GM18498 (cell line): ENCODE measurements around the gene DOK3.
A peak's percentile ranks its signal among the peaks of the same experiment; 100 is the strongest.

Source experiments
- ATAC-seq: cut with Tn5 transposase; IDR thresholded peaks from one replicate; pipeline ENCODE4 v1.9.1; 2021; ENCODE audit warnings: mild to moderate bottlenecking, moderate library complexity; ENCODE audit not compliant: unreplicated experiment

DOK3 gene, protein sequence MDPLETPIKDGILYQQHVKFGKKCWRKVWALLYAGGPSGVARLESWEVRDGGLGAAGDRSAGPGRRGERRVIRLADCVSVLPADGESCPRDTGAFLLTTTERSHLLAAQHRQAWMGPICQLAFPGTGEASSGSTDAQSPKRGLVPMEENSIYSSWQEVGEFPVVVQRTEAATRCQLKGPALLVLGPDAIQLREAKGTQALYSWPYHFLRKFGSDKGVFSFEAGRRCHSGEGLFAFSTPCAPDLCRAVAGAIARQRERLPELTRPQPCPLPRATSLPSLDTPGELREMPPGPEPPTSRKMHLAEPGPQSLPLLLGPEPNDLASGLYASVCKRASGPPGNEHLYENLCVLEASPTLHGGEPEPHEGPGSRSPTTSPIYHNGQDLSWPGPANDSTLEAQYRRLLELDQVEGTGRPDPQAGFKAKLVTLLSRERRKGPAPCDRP

DNA sequence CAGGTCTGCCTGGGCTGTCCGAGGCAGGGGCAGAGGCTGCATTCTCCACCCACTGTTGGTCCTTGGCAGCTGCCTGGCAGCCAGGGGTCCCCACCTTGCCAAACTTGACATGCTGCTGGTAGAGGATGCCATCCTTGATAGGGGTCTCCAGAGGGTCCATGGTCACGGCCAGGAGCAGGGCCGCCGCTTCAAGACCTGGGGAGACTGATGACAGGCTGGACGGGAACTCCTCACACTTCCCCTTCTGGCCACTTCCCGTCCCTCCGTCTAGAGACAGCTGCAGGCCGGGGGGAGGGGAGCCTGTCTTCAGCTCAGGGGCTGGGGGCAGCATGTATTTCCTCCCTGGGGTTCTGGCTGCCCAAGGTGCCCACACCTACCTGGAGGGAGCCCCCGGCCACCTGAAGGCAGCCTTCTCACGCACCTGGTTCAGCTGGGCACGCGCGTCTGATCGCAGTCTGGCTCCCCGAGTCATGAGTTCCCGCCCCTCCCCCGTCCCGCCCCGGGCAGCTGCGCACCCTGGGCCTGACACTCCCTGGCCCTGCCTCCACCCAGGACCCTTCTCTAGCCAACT, at the start of gene DOK3:
Gene DOK3, minus strand, starts transcription at position 446 of the 571 bp plus-strand sequence. Its CDS starts 286 bp downstream, at position 160.
- ATAC-seq = peak; percentile 34

DNA sequence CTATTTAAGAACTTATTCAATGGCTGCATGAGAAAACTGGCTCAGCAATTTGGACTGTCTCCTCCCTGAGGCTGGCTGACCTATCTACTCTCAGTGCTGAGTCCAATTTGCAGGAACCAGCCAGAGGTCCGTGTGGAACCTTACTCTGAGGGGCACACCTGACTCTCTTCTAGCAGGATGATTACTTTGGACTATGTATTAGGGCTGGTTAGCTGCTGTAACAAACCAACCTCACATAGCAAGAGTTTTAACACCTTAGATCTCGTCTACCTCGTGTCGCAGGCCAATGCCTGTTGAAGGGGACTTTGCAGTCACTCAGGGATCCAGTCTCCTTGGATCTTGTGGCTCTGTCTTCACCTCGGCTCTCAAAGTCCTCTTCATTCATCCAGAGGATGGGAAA, 48.2 kb upstream of the DOK3 start:
- no peak for ATAC-seq

DNA sequence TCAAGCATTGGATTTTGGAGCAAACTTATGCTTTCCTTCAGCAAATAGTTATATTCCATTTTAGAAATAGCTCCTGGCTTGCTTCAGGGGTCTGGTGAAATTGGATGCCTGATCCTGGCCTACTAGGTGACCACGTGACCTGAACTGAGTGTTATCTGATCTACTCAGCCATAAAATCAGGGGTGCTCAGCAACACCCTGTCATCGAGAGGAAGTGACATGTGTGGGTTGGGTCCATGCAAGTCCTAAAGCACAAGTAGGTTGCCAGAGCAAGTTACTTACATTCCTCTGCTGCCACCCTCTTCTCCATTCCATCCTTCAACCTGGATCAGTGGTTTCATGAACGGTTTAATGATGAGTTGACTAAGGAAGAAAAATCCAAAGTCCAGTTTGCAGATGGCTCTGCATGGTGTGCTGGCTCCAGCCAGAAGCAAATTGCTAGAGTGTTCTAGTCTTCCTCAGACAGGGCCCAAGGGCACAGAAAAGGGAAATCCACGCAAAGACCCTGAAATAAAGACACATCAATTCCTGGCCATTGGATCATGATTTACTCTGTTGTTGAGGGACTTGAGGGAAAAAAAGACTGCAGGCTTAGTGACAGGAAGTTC, 47.5 kb upstream of the DOK3 start:
- no peak for ATAC-seq

DNA sequence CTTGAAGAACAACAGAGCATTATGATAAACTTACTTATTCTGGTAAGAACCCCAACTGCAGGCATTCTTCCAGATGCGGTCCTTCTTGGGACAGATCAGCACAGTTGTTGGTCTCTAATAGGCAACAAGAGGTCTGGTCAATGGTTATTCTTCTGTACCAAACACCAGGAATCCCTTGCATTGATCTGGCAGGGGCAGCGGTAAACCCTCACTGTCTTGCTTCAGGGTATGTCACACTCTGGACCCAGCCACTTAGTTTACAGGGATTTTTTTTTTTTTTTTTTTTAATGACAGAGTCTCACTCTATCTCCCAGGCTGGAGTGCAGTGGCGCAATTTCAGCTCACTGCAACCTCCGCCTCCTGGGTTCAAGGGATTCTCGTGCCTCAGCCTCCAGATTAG, 46.0 kb upstream of the DOK3 start:
- ATAC-seq = no peak

DNA sequence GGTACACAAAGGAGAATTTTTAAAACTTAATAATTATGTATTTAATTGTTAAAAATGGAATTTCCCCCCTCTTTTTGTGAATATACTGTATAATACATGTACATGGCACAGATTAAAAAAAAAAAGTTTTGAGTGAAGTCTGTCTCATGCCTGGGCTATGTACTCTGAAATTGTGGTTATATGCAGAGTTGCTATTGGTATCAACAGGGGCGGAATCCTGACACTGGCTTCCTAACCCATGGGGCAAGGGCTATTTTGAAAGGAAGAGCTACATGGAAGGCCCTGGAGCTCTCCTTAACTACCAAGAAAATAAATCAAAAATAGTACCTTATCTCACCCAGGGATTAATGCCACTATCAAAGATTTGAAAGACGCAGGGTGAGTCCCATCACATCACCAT, 45.6 kb upstream of the DOK3 start:
- ATAC-seq = no peak

DNA sequence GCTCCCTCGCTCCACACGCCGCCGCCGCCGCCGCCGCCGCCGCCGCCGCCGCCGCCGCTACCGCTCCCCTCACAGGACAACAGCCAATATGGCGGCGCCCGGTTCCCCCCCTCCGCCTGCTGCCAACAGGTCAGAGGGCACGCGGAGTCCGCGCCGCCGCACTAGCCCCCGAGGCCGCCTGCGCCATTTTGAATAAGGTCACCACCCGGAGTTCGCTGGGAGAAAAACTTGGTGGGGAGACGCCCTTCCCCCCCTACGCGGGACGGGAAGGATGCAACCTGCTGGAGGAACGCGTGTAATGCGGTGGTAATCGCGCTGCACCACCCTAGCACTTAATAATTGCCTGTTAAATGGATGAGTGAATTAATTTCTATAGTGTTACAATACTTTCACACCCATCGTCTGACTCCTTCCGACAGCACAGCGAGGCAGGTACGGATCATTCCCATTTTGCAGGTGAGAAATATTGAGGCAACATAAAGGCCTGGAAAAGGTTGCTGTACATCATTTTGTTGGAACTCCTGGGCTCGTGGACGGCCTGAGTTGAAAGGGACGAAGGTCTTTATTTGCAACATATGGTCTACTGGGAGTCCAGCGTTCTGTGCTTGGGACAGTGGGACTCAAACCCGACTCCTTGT, 45.0 kb upstream of the DOK3 start, which contains the start of gene FAM193B:
Gene FAM193B, minus strand, starts transcription at position 90 of the 638 bp plus-strand sequence. CDS start 105 bp downstream, outside the sequence.
- peak; percentile 90 for ATAC-seq

DNA sequence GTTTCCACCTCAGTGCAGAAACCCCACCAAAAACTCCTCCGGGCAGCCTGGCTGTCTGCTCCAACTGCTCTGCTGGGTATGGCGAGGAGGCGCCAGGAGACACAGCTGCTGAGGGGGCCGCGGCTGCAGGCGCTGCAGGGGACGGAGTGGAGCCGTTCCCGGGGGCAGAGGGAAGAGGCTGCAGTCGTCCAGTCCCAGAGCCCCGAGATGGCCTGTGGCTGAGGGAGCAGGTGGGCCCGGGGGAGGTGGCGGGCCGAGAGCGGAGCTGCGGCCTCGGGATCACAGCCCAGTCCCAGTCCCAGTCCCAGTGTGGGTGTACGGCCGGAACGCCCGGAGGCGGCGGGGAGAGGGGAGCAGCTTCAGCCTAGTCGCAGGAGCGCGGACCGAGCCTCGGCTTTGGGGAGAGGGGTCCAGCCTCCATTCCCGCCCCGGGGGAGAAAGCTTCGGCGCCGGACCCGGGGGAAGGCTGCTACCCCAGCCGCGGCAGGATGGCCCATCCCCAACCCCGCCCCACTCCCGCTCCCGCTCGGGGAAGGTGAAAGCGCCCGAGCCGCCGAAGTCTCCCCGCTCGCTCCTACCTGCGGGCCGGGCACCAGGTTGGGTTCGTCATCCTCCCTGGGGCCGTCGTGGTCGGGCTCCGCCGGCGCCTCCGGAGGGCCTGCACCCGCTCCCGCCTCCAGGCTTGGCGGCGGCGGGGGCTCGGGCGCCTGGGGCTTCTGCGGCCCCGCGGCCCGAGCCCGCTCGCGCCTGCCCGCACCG, 44.2 kb upstream of the DOK3 start:
- ATAC-seq = peak; percentile 50

DNA sequence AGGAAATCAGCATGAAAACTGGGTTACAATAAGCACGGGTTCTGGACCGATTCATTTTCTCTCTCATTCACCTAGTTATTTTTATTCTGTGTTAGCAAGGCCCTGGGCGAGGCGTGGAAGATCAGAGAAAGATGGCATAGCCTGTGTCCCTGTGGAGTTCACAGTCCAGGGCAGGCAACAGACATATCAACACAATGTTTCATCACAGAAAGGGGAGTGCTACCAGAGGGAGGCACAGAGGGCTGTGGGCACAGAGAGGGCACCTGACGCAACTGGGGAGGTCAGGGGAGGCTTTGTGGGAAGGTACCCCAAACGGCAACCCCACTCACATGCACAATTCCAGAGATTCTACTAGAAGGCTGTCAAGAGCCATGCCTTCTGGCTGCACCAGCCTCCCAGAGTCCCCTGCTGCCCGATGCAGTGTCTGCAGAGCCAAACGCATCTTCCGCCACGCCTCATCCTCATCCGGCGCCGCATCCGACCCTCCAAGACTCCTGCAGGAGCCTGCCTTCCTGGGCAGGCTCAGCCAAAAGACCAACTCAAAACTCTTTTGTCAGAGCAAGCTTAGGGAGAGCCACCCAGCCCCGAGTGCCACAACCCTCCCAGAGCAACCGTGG, 43.3 kb upstream of the DOK3 start:
- no peak for ATAC-seq

DNA sequence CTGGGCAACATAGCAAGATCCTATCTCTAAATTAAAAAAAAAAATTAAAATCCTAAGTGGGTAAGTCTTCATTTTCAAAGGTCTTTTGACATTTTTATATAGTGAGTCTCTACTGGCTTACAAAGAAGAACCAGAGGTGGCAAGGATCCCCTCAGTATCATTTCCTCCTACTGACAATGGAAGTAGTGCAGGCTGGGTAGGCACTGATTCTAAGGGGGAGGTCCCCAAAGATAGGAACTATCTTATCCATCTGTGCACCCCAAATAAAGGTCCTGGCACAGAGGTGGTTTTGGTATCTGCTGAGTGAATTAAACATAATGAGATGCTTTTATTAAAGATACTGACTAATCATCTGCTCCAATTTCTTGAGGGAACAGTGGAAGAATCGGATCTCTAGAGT, 40.5 kb upstream of the DOK3 start:
- no peak for ATAC-seq

DNA sequence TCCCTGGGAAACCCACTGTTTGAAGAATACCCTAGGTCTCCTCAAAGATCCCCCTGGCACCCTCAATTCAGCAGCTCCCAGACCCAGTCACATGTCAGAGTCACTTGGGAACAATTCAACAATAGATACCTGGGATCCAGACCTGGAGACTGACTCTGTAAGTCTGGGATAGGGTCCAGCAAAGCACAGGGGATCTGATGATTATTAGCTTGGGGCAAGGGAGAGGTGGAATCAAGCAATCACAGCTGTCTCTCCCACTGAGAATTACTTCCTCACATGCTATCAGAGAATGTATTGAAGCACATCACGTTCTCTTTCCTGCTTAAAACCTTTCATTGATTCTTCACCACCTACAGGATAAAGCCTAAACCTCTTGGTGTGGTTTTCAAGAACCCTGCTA, 38.9 kb upstream of the DOK3 start:
- ATAC-seq = no peak

DNA sequence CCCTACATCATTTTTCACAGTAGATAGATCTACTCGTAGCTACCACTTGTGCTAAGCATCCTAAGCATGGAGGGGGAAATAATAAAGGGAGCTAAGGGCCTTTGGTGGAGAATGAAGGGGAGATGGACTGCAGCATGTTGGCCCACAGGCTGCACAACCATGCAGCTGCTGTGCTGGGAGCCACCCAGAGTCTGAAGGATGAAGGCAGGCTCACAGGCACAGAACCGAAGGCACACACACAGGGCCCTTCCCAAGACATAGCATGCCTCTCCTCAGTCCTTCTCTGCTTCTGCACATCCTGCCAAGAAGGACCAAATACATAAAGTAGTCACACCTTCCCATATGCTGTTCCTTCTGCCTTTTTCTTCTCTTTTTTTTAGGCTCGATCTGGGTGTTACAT, 38.1 kb upstream of the DOK3 start:
- ATAC-seq = no peak

DNA sequence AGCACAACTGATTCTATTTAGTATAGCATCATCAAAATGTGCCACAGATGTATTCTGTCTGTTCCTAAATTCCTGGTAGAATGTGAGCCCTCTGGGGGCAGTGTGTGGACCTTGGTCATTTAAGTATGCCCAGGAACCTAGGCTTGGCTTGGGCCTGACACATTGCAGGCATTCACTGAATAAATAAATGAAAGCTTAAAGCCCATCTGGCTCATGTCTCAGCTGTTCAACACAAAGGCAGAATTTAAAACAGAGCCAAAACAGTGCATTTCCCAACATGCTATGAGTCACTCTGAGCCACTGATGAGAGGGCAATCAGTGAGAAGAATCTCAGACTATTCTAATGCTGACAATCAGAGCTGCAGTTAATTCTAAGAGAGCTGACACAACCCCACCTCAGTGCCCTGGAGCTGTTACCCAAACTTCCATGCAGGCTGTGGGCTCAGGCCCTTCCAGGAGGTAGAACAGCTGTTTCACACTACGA, 36.7 kb upstream of the DOK3 start:
- ATAC-seq = no peak

DNA sequence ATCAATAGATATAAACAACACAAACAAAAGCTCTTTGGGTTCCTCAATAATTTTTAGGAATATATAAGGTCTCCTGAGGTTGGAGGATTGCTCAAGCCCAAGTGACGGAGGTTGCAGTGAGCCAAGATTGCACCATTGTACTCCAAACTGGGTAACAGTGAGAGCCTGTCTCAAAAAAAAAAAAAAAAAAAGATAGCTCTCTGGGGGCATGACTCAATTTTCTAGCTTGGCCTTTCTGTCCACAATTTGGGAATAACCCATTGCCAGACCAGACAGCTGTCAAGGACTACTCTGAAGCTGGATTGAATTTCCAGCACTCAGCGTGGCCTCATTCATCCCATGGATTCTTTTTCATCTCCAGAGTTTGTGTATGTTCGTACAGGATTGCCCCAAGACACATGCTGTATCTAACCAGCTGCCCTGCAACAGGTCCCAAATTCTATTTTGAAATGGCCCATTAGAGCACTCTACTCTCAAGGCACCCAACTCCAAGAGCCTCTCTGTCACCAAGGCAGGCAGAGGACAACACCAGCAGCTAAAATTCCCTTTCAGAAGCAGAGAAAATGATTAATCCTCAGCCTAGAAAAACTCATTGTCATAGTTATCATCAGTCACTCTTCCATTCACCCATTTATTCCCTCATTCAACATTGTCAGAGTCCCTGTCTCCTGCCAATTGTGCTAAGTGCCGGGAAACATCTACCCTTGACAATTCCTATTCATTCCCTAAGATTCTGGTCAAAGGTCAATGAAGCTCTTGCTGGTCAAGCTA, 36.0 kb upstream of the DOK3 start:
- no peak for ATAC-seq

DNA sequence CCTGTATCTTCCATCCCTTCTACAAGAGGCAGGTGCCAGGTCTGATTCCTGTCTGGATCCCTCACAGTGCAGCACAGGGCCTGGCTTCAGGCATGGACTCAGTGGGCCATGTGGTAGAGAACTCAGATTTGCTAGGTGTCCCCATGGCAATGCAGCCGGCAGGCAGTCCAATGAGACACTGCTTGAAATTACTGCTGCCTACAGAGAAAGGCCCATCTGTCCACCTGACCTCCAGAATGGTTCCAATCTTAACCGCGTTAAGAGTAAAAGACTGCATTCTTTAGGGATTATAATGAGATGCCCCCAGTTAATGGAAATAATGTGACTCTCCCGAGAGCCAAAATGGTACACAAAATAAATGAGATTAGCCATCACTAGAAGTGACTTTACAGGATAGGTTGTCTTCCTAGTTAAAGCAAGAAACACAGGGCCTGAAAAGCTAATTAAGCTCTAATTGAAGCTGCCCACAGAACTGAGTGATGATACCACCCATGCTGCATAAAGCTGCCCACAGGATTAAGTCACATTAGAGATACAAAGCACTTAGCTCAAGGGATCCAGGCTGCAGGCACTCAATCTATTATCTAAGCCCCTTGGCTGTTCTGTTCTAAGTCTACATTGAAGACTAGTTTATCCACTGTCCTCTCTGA, 33.3 kb upstream of the DOK3 start:
- ATAC-seq = no peak

DNA sequence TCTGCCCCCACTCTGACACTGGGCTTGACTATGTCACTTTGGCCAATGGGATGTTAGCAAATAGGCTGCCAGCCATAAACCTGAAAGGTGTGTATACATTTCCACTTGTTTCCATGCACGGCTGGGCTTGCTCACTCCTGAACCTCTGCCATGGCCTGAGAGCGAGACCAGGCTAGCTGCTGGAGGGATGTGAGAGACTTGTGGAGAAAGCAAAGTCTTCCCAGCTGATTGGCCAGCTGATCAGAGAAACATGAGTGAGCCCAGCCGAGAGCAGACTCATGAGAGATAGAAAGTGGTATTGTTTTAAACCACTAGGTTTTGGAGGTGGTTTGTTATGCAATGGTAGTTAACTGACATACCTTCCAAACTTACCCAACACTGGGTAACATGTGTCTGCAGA, 30.8 kb upstream of the DOK3 start:
- no peak for ATAC-seq

DNA sequence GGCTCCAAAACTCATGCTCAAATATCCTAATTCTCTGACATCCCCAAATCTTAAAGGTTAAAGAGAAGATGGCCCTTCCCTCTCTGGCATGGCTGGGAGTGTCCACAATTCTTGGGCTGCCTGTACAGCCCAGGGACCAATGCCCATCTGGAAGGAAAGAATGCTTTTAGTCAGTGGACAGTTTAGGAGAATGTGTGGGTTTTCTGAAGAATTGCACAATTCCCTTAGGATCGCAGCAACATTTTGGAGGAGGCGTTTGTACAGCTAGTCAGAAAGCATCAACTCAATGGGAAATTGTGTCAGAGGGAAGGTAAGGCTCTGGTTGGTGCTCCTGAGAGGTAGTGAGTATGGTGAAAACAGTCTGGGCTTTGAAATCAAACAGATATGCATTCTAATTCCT, 29.8 kb upstream of the DOK3 start:
- no peak for ATAC-seq

DNA sequence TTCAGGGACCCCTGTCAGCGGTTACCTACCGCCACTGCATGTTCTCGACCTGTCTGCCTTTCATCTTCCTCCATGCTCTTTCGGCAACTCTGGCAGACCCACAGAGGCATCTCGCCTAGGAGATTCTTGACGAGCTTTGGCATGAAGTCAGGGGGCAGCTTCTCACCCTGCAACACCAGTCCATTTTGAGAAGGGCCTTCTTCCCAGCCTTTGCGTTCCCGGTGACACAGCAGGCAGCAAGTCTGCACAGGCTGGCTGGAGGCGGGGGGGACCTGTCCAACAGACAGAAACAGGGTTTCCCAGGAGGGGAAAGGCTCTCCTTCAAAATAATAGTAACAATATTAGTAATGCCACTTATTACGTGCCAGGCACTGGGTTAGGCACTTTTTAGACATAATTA, 29.2 kb upstream of the DOK3 start:
- no peak for ATAC-seq

DNA sequence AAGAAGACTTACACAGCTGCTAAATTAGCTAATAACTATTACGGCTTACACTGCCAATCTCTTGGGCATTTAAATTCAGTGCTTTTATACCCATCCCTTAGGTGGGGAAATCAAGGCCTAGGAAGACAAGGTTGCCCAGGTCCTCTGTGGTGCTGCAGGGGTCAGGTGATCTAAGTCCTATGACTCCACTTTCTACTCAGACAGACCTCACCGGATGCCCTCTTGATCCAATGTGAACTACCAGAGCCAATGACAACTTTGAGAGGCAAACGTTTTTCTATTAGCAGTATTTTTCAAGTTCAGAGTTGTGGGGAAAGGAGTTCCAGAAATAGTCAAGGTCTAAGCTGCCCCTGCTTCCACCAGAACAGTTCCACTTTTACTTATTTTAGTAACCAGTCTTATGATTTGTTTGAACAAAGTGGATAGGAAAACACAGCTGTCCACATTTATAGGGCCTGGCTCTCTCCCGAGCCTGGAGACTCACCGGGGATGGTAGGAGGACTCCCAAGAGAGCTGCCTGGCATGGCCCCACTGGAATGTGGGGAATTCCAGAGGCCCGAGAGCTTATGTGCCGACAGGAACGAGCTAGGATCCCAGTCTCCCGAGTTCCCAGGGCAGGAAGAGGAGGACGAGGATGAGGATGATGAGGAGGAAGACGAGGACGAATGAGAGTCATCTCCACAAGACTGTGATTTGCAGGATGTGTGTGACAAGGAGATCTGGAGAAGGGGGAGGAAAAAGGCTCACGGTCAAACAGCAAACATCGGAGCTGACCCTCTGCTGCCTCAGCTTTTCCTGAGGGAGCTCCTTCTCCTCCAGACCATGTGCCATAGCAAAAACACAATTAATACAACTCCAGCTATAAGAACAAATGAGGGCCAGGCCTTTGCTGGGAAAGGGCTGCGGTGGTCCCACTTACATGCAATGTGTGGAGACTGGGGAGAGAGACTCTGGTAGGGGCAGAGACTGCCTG, 28.0 kb upstream of the DOK3 start:
- no peak for ATAC-seq
